Ishikawa (cell line): ENCODE results near the gene RB1.

Source experiments
- CEBPB ChIP-seq: IDR thresholded peaks from 2 replicates; pipeline ENCODE4 v1.6.1; 2012
- CREB1 ChIP-seq: IDR thresholded peaks from 2 replicates; pipeline ENCODE4 v1.6.1; 2012; ENCODE audit warnings: low read depth
- EGR1 ChIP-seq: IDR thresholded peaks from 2 replicates; pipeline ENCODE4 v1.6.1; 2012
- EP300 ChIP-seq: IDR thresholded peaks from 2 replicates; pipeline ENCODE4 v1.6.1; 2012; ENCODE audit warnings: borderline replicate concordance
- FOXM1 ChIP-seq: IDR thresholded peaks from 2 replicates; pipeline ENCODE4 v1.6.1; 2012; ENCODE audit warnings: low read depth, borderline replicate concordance
- NFIC ChIP-seq: IDR thresholded peaks from 2 replicates; pipeline ENCODE4 v1.6.1; 2012
- RAD21 ChIP-seq: IDR thresholded peaks from 2 replicates; pipeline ENCODE4 v1.6.1; 2012; ENCODE audit warnings: low read depth
- TAF1 ChIP-seq: IDR thresholded peaks from 2 replicates; pipeline ENCODE4 v1.6.1; 2012; ENCODE audit warnings: low read depth, mild to moderate bottlenecking
- TCF12 ChIP-seq: IDR thresholded peaks from 2 replicates; pipeline ENCODE4 v1.6.1; 2012; ENCODE audit warnings: low read depth
- TEAD4 ChIP-seq: IDR thresholded peaks from 2 replicates; pipeline ENCODE4 v1.6.1; 2012
- YY1 ChIP-seq: IDR thresholded peaks from 2 replicates; pipeline ENCODE4 v1.6.1; 2012; ENCODE audit warnings: low read depth
- ZBTB7A ChIP-seq: IDR thresholded peaks from 2 replicates; pipeline ENCODE4 v1.6.1; 2012; ENCODE audit warnings: low read depth
- TF ChIP-seq, protein P1 (sequence below): IDR thresholded peaks from 2 replicates; pipeline ENCODE4 v1.6.1; 2012; ENCODE audit warnings: low read depth, mild to moderate bottlenecking
- TF ChIP-seq, protein P2 (sequence below): IDR thresholded peaks from 2 replicates; pipeline ENCODE4 v1.6.1; 2012
- TF ChIP-seq, protein P3 (sequence below): IDR thresholded peaks from 2 replicates; pipeline ENCODE4 v1.6.1; 2012

The RB1 gene

DNA sequence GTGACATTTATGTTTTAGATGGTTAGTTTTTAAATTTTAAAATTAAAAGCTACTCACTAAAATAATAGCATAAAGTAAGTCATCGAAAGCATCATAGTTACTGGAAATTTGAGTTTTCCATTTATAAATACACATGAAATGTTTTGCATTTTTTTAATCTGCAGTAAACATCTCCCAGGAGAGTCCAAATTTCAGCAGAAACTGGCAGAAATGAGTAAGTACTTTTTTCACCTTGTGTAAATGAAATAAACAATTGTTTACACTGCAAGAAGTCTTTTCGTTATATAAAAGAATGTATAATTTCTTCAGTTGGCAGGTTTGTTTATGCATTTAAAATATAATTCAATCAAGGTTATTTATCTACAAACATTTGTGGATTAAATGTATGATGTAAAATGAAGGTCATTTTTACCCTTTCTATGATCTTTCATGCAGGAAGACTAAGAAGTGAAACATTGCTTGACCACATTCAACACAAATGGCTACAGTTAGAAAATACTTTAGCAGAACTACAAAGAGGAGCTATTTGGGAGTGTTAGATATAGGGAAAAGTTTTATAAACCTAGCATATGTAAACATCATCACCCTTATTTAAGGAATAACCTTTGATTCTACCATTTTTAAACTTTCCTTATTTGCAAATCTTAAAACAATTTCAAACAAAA is 173.8 kb downstream of the RB1 start:
- TF ChIP-seq, protein P1, sequence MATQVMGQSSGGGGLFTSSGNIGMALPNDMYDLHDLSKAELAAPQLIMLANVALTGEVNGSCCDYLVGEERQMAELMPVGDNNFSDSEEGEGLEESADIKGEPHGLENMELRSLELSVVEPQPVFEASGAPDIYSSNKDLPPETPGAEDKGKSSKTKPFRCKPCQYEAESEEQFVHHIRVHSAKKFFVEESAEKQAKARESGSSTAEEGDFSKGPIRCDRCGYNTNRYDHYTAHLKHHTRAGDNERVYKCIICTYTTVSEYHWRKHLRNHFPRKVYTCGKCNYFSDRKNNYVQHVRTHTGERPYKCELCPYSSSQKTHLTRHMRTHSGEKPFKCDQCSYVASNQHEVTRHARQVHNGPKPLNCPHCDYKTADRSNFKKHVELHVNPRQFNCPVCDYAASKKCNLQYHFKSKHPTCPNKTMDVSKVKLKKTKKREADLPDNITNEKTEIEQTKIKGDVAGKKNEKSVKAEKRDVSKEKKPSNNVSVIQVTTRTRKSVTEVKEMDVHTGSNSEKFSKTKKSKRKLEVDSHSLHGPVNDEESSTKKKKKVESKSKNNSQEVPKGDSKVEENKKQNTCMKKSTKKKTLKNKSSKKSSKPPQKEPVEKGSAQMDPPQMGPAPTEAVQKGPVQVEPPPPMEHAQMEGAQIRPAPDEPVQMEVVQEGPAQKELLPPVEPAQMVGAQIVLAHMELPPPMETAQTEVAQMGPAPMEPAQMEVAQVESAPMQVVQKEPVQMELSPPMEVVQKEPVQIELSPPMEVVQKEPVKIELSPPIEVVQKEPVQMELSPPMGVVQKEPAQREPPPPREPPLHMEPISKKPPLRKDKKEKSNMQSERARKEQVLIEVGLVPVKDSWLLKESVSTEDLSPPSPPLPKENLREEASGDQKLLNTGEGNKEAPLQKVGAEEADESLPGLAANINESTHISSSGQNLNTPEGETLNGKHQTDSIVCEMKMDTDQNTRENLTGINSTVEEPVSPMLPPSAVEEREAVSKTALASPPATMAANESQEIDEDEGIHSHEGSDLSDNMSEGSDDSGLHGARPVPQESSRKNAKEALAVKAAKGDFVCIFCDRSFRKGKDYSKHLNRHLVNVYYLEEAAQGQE: no peak
- TF ChIP-seq NFIC (no peak), EGR1 (no peak), EP300 (no peak), CREB1 (no peak), YY1 (no peak), TCF12 (no peak), RAD21 (no peak), FOXM1 (no peak), TAF1 (no peak), TEAD4 (no peak), ZBTB7A (no peak), CEBPB (no peak)
- TF ChIP-seq, protein P2, sequence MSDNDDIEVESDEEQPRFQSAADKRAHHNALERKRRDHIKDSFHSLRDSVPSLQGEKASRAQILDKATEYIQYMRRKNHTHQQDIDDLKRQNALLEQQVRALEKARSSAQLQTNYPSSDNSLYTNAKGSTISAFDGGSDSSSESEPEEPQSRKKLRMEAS: no peak
- TF ChIP-seq, protein P3, sequence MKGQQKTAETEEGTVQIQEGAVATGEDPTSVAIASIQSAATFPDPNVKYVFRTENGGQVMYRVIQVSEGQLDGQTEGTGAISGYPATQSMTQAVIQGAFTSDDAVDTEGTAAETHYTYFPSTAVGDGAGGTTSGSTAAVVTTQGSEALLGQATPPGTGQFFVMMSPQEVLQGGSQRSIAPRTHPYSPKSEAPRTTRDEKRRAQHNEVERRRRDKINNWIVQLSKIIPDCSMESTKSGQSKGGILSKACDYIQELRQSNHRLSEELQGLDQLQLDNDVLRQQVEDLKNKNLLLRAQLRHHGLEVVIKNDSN: no peak

DNA sequence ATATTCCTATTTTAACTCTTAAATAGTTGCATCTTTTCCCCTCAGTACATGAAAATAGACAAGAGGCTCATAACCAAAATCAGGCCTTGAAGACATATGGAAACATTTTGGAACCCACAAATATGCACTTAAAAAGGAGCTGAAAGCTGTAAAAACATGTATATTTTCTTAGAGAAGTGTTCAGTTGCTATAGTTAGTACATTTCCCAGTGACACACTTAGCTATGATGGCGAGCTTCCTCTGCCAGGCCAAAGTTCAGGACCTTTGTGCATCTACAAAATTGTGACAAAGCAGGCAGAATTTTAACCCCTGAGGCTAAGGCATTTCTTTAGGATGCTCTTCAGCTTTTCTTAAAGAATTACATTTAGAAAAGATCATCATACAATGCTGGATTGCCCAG is 174.8 kb downstream of the RB1 start:
- TF ChIP-seq, protein P3: no peak
- TF ChIP-seq RAD21 (no peak), TEAD4 (no peak), CREB1 (no peak), YY1 (no peak), TAF1 (no peak), EGR1 (no peak), ZBTB7A (no peak), FOXM1 (no peak), CEBPB (no peak), EP300 (no peak), TCF12 (no peak), NFIC (no peak)
- TF ChIP-seq, protein P2: no peak
- TF ChIP-seq, protein P1: no peak

DNA sequence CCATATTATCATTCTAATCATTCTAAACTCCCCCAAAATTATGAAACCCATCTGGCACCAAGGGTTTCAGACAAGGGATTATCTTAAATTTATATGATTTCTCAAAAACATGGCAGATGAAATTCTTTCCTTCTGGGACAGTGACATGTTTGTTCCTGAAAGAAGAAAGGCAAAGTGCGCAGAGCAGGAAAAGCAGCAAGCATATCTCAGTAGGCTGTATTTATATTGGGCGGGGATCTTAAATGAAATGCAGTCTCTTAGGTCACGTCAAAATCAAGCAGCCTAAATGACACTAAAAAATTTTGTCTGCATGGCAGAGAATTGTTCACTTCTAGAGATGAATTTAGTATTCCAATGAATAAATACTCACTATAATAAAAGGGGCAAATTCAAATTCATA is 180.0 kb downstream of the RB1 start:
- TF ChIP-seq CEBPB: no peak
- TF ChIP-seq EGR1: no peak
- TF ChIP-seq TAF1: no peak
- no peak for TF ChIP-seq TEAD4
- no peak for TF ChIP-seq YY1
- TF ChIP-seq, protein P2: no peak
- no peak for TF ChIP-seq ZBTB7A
- no peak for TF ChIP-seq TCF12
- no peak for TF ChIP-seq FOXM1
- no peak for TF ChIP-seq EP300
- TF ChIP-seq, protein P1: no peak
- TF ChIP-seq RAD21: no peak
- TF ChIP-seq, protein P3: no peak
- no peak for TF ChIP-seq NFIC
